Stomach (tissue), 9 donors: Measurements from ENCODE around the gene MED12L. TPM values are rescaled to one million over a fixed set of nuclear protein-coding genes. Genes with fewer than 3 reads are reported as not detected.

Source experiments
- DNase-seq, 2 donors: peaks; one replicate each; pipeline versions ENCODE4 v3.0.0 to v3.0.0-alpha.2; 2013 to 2019
- H3K27ac ChIP-seq, 5 donors: fragments of 200-600 bp in 4 of 5; sonication (generic) in 4 of 5; one replicate each; pipeline ENCODE4 v1.5.1; 2013 to 2019; ENCODE audit warnings: mild to moderate bottlenecking in 1 of 5, moderate library complexity in 1 of 5
- H3K27me3 ChIP-seq, 3 donors: fragments of 200-600 bp; sonication (generic); one replicate each; pipeline ENCODE4 v1.5.1; 2017 to 2019; ENCODE audit warnings: mixed run types in 1 of 3
- H3K36me3 ChIP-seq, 4 donors: fragments of 200-600 bp; sonication (generic); 1 replicate in 3 of 4; 2 replicates in 1 of 4; pipeline ENCODE4 v1.5.1; 2016 to 2019
- H3K4me1 ChIP-seq, 4 donors: fragments of 200-600 bp; sonication (generic); one replicate each; pipeline ENCODE4 v1.5.1; 2016 to 2019
- H3K4me3 ChIP-seq, 4 donors: fragments of 200-600 bp; sonication (generic) in 3 of 4; one replicate each; pipeline ENCODE4 v1.5.1; 2016 to 2019; ENCODE audit warnings: mild to moderate bottlenecking in 1 of 4
- H3K9me3 ChIP-seq, 4 donors: fragments of 200-600 bp; sonication (generic); one replicate each; pipeline ENCODE4 v1.5.1; 2016 to 2019
- CTCF ChIP-seq, 7 experiments: fragments of 450-650 bp in 4 of 7; fragments of 200-600 bp in 3 of 7; sonication (generic) in 3 of 7; IDR thresholded peaks; one replicate each; pipeline ENCODE4 v1.5.1; 2016 to 2019; ENCODE audit warnings: antibody characterized with exemption in 7 of 7, control low read depth in 2 of 7, mild to moderate bottlenecking in 1 of 7
- EP300 ChIP-seq: sonication (generic); formaldehyde crosslinking; IDR thresholded peaks from one replicate; pipeline ENCODE4 v1.6.1; 2017; ENCODE audit warnings: antibody characterized with exemption
- POLR2A ChIP-seq, 4 donors: fragments of 450-650 bp; IDR thresholded peaks; one replicate each; pipeline ENCODE4 v1.6.1; 2016; ENCODE audit warnings: antibody characterized with exemption in 4 of 4, control low read depth in 2 of 4, mild to moderate bottlenecking in 1 of 4, moderate library complexity in 1 of 4
- POLR2AphosphoS5 ChIP-seq, 3 donors: sonication (generic); formaldehyde crosslinking; IDR thresholded peaks; one replicate each; pipeline ENCODE4 v1.6.1; 2016; ENCODE audit warnings: antibody characterized with exemption in 3 of 3
- WGBS, 5 donors: extraction: QIAGEN DNeasy Blood & Tissue Kit in 3 of 5; methylation state at CpG; one replicate each; pipeline versions ENCODE4 v1.1.5 to v1.1.7; 2013 to 2018; 5-methylcytosine and 5-hydroxymethylcytosine counted together
- intact Hi-C: fragments of 100-400 bp; cut with DNase I; formaldehyde crosslinking; loops from one replicate; pipeline ENCODE4 v1.15.1; 2023; ENCODE audit warnings: low total_unique reads
- polyA plus RNA-seq, 3 donors: library from polyadenylated mRNA; stranded (reverse); fragments of 200-250 nt; gene quantifications; one replicate each; pipeline ENCODE4 v1.2.3, GENCODE V29; 2013
- total RNA-seq, 5 donors: library from RNA; depleted of rRNA; stranded (reverse); fragments of >200 nt; gene quantifications; one replicate each; pipeline versions ENCODE4 v1.1.0 to v1.2.3, GENCODE V29; 2014 to 2016
- donor health status: healthy with polysubstance abuse.
- donor health status: Bipolar disorder and iron deficiency.
- donor health status: healthy.

The MED12L gene
- total and polyA plus RNA-seq, 8 donors: 0.06 to 2.9 (median 0.36) TPM; not detected in 2

GRCh38 chr3:151415289-151415688 lies 329.8 kb downstream of the MED12L start:
- 51 to 87% (median 57%) methylated on average over 1 of the region's 1 CpG for WGBS, 5 donors

GRCh38 chr3:151419806-151420205 lies 334.3 kb downstream of the MED12L start:
- intact Hi-C loops: no loop called here

More at GRCh38 chr3:151415289-151415688, 329.8 kb downstream of the MED12L start:
- no peak overlapping the region for H3K4me3 ChIP-seq
- TF ChIP-seq CTCF (IDR thresholded peaks at IDR 0.05) (no peak), EP300 (no peak), POLR2A (IDR thresholded peaks at IDR 0.05) (no peak), POLR2AphosphoS5 (IDR thresholded peaks at IDR 0.05) (no peak)
- no peaks in the 10 kb centered on the region for H3K36me3 ChIP-seq
- H3K27ac ChIP-seq: no peak overlapping the region
- no peaks in the 10 kb centered on the region for H3K4me1 ChIP-seq
- no peak for DNase-seq
- no peaks in the 10 kb centered on the region for H3K27me3 ChIP-seq
- no peaks in the 10 kb centered on the region for H3K9me3 ChIP-seq
- intact Hi-C loops: no loop called here

GRCh38 chr3:151421938-151422337 lies 336.5 kb downstream of the MED12L start:
- no peaks in the 10 kb centered on the region for H3K27me3 ChIP-seq
- DNase-seq: no peak
- no peak overlapping the region for H3K27ac ChIP-seq
- intact Hi-C loops: no loop called here
- H3K9me3 ChIP-seq: no peaks in the 10 kb centered on the region
- 76 to 85% (median 83%) methylated on average over 4 of the region's 4 CpGs for WGBS, 5 donors
- TF ChIP-seq POLR2A (IDR thresholded peaks at IDR 0.05) (no peak), POLR2AphosphoS5 (IDR thresholded peaks at IDR 0.05) (no peak), CTCF (IDR thresholded peaks at IDR 0.05) (no peak), EP300 (no peak)
- H3K36me3 ChIP-seq: no peaks in the 10 kb centered on the region
- no peaks in the 10 kb centered on the region for H3K4me1 ChIP-seq
- no peak overlapping the region for H3K4me3 ChIP-seq

More at GRCh38 chr3:151419806-151420205, 334.3 kb downstream of the MED12L start:
- no peak for DNase-seq
- Histone ChIP-seq H3K9me3 (no peaks in the 10 kb centered on the region), H3K27me3 (no peaks in the 10 kb centered on the region), H3K27ac (no peak overlapping the region), H3K4me1 (no peaks in the 10 kb centered on the region), H3K4me3 (no peak overlapping the region), H3K36me3 (no peaks in the 10 kb centered on the region)
- TF ChIP-seq CTCF (IDR thresholded peaks at IDR 0.05): no peak
- TF ChIP-seq POLR2A (IDR thresholded peaks at IDR 0.05): no peak
- no peak for TF ChIP-seq POLR2AphosphoS5 (IDR thresholded peaks at IDR 0.05)
- TF ChIP-seq EP300: no peak
- WGBS, 5 donors: 70 to 80% (median 74%) methylated on average over 6 of the region's 6 CpGs

GRCh38 chr3:151423091-151423490 lies 337.6 kb downstream of the MED12L start:
- Histone ChIP-seq H3K36me3 (no peaks in the 10 kb centered on the region), H3K4me1 (no peaks in the 10 kb centered on the region), H3K9me3 (no peaks in the 10 kb centered on the region), H3K27ac (no peak overlapping the region), H3K4me3 (no peak overlapping the region), H3K27me3 (no peaks in the 10 kb centered on the region)
- TF ChIP-seq CTCF (IDR thresholded peaks at IDR 0.05) (no peak), EP300 (no peak), POLR2A (IDR thresholded peaks at IDR 0.05) (no peak), POLR2AphosphoS5 (IDR thresholded peaks at IDR 0.05) (no peak)
- WGBS, 5 donors: 80 to 83% (median 80%) methylated on average over 5 of the region's 5 CpGs
- intact Hi-C loops: no loop called here
- DNase-seq: no peak
